GM18502 (cell line): ENCODE measurements around the gene GPR151.
"Not testable (repeated sequence)": the region's sequence is repeated elsewhere in the genome, so short reads cannot be mapped to it uniquely, and the experiment has no call there.

ENCODE experiments used
- ATAC-seq: cut with Tn5 transposase; IDR thresholded peaks from one replicate; pipeline ENCODE4 v1.9.1; 2021; ENCODE audit warnings: mild to moderate bottlenecking; ENCODE audit not compliant: unreplicated experiment, poor library complexity

The GPR151 gene

DNA sequence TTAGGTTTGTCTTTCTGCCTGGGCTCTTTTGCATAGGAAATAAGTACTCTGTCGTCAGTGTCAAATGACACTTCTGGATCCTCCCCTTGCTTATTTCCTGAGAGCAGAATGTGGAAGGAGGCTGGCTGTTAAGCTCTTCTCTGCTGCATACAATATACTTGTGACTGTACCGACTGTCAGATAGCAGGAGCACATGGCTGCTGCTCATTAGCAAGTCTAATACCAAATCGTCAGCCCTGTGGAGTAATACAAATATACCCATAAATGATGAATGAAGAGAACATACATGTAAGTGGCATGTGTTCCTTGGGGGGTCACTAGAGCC is at the start of gene GPR151:
Gene GPR151 (minus strand): TSS at position 40 of the 325 bp plus-strand sequence. CDS start 77 bp downstream, outside the sequence.
- no peak for ATAC-seq

DNA sequence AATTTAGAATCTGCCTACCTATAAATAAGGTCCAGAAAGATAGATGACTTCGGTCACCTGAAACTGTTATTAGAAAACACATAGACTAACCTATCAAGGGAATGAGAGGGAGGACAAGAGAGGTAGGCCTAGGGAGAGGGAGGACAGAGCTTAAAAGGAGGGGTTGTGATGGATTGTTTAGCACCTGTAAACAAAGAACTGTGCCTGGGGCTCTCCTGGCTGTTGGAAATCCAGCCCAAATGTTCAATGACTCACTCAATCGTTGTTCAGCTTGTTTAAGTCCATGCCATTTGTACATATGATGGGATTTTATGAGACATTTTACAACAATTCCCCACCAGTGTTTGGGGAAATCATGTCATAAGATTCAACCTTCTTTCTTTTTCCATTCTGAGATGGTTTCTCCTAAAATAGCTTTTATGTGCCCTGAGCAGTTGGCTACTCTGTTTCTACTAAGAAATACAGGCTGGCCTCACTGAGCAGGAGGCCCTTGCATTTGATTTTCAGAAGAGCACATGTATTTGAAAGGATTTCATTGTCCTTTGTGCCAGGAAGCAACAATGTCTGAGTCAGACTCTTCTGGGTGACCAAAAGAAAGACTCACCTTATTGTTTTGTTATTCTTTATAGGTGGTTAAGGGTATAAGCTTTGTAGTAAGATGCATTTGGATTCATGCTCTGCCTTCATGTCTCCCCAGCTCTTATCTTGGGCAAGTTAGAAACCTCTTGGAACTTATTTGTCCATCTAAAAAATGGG is 48.2 kb upstream of the GPR151 start:
- no peak for ATAC-seq

DNA sequence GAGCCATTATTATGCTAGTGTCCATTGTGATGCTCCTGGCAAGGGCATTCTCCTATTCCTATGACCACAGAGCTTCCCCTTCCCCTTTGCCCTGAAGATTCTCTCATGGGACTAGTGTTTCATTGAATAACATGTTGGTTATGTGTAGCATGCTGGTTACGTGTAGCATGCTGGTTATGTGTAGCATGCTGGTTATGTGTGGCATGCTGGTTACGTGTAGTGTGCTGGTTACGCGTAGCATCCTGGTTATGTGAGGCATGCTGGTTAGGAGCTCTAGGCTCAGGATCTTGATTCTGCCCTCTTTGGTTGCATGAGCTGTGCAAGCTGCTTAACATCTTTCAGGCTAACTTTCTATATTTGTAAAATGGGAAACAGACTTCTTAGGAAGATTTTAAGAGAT is 46.5 kb upstream of the GPR151 start:
- ATAC-seq: no peak

DNA sequence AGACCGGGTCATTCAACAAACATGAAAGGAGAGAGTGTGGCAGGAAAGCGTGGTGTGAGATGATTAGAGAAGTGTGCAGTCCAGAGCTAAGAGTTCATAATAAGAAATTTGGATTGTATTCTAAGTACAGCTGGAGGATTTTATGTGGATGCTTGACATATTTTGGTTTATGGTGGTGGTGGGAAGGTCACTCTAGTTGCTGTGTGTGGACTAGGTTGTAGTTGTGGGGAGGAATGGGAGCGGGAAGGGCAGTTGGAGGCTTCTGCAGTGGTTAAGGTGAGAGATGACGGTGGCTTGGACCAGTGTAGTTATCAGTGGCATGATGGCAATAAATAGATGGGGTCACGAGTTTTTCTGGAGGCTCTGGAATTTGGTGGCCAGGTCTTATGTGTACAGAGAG is 45.7 kb upstream of the GPR151 start:
- no peak for ATAC-seq

DNA sequence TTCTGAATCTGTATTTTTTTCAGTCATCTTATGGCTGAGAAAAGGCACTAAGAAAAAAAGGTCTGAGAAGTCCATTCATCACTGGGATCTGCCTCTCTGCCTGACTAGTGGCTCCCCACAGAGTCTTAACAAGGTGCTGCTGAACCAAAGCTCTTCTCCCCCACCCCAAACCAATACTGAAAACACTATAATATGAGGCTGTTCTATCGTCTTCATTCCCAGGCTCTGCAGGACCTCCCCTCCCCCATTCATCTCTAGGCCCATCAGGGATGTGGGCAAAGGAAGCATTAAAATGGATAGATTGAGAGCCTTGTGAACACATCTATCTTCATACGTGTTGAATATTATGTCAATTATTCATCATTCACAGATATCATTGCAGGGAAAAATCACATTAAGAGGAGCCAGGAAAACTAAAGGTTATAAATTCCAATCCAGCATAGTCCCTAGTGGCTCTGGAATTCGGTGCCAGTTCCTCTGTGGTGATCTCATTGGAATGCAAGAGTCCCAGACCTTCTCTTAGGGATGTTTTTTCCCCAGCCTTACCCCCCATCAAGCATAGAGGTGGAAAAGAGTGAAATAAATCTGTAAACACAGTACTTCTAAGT is 44.3 kb upstream of the GPR151 start:
- no peak for ATAC-seq

DNA sequence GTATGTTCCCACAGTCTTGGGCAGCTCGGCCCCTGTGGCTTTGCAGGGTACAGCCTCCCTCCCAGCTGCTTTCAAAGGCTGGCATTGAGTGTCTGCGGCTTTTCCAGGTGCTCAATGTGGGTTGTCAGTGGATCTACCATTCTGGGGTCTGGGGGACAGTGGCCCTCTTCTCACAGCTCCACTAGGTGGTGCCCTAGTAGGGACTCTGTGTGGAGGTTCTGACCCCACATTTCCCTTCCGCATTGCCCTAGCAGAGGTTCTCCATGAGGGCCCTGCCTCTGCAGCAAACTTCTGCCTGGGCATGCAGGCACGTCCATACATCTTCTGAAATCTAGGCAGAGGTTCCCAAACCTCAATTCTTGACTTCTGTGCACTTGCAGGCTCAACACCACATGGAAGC is 40.9 kb upstream of the GPR151 start:
- not testable (repeated sequence) for ATAC-seq

DNA sequence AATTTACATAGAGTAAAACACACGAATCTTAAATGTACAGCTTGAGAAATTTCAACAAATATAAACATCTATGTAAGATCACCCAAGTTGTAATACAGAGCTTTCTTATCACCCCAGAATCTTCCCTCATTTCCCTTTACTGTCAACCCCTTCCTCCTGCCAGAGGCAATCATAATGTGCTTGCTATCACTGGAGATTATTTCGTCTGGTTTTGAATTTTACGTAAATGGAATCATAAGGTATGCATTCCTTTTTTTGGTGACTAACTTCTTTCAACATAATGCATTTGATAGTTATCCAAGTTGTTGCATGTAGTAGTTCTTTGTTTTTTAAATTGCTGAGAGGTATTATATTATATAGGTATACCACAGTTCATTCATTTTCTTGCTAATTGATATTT is 37.5 kb upstream of the GPR151 start:
- ATAC-seq: no peak

DNA sequence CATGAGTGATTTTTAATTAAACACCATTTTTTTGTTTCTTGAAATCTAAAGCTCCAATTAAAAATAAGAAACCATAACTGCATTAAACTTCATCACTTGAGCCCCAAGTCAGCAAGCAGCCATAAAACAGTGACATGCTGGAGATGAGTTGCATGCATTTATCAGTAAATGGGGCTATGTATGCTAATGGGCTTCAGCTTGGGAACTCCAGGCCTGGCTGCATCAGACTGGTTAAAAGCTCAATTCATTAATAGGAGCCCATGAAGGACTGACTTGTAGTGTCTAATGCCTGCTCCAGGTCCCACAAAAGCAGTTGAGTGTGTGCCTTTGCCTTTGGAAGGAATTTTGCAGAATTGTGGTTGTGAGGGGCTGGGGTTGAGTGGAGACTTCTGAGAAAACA is 33.6 kb upstream of the GPR151 start:
- ATAC-seq: no peak

DNA sequence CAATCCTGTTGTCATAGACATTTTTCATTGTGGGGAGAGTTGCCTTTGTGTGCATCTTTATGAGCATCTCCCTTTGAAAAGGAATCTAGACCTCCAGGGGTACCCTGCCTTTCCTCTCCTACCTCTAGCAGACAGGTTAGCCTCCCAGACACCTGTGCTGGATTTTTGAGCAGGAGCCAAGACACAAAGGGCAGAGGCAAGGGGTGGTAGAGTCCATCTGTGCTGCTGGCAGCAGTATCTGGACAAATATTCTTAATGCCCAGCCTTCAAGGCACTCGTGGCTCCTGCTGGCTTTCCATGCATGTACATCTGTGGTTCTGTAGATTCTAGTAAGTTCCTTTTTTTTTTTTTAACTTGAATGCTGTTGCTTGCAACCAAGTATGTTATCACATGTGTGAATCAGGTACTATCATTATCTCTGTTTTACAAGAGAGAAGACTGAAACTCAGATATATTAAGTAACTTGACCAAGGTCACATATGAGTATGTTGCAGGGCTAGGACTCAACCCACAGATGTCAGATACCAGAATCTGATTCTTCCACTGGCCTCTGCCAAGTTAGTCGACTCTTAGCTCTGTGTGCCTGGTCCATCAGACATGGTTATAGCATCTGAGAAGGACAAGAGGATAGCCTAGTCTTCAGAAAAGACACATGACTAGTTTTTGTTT is 32.9 kb upstream of the GPR151 start:
- peak; percentile 66 for ATAC-seq

DNA sequence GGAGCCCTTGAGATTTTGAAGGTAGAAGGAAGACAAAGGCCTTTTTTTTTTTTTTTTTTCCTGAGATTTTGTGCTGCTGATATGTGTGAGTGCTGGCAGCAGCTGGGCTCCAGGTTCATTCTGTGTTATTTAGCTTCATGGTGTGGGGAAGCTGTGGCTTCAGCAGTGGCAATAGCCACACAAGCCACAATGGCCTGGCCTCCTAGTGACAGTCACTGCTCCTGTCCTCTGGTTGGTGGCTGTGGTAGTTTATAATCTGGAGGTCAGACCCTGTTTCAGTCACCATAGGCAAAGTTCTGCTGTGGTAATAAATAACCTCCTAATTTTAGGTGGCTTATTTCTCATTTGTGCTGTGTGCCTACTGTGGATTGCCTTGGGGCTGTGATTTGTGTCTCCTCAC is 28.2 kb upstream of the GPR151 start:
- no peak for ATAC-seq

DNA sequence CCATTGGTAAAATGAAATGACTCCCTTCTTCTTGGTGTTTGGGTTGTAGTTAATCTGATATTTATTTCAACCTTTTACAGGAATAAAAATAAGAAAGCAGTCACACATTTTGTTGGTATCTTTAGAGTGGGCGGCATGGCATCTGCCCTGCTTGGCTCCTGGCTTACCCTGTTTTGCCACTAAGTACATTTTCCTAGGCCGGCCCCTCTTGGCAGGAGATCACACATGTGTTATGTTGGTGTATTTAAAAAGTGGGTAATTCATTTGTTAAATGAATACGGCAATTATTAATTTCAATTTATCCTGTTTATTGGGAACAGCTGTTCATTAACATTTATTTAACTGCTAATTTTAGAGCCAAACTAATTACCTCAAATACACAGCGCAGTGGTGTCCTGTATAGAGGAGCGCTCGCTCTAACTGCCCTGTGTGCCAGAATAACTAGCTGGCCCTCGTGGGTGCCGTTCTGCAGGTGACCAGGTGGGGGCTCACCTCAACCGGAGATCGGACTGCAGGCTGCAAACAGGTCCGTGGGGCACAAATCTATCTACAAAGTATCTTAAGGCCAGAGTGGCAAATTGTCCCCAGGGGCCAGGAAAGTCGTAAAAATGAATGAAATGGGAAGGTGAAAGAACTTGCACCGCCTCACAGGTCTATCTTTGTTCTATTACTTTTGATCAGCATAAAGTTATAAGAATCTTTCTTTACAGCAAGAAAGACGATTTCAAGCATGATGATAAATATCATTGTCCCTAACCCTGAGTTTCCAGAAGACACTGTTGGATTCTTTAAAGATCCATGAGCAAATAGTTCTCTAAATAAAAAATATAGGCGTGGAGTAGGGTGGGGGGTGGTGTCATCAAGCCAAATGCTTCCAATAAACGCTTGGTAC is 26.2 kb upstream of the GPR151 start:
- ATAC-seq: peak; percentile 99

DNA sequence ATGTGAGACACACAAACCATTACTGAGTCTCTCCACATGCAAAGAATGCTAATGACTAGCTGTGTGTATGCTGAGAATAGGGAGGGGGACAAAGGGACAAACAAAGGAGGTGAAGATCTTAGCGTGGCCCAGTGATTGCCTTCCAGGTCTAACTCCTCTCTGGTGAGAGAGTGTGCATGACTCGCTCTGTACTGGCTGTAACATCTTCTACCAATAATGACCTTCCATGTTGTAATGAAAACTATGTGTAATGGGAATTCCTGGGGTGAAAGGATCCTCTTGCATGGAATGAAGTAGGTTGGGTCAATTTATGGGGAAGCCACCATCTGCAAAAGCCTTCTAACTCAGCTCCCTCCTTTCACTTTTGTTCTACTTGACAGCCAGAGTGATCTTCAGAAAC is 24.4 kb upstream of the GPR151 start:
- no peak for ATAC-seq

DNA sequence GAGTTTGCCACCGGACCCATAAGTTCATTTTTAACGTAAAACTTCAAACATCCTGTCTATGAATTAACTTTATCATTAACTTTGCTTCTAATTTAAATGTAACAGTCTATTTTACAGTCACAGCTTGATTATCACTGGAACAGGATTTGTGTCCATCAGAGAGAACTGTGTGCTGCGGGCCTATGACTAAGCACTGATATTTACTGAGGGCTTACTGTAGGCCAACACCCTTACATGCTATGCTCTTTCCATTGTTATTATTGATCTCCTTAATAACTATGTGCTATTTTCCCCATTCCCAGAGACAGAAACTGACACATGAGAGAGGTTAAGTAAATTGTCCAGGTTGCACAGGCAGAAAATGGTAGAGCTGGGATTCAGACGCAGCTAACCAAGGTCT is 24.0 kb upstream of the GPR151 start:
- ATAC-seq: no peak

DNA sequence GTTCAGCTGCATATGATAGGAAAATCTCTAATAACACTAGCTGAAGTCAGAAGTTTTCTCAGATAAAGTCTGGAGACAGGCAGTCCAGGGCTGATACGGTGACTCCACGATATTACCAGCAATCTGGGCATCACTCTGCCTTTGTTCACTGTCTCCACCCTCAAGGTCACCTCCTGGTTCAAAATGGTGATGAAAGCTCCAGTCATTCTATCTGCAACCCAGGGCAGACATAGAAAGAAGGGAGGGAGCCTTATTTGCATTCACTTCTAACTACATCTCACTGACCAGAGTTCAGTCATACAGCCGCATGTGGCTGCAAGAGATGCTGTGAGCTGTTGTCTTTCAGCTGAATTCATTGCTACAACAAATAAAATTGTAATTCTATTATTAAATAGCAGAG is 22.4 kb upstream of the GPR151 start:
- no peak for ATAC-seq

DNA sequence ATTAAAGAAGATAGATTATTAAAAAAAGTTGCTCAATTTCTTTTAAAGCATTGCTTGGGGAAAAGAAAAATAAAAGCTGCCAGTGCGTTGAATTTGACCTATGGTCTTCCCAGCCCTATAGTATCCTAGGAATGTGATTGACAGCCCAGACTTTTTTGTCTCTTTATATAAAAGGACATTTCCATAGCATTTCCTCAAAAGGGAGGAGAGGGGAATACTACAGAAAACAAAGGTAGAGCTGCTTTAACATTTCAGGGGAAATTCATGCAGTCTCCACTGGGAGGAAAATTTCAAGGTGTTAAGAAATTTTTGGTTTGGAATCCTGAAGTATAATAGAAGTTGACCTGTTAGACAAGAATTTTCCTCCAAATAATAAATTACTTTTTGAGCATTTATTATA is 17.9 kb upstream of the GPR151 start:
- no peak for ATAC-seq

DNA sequence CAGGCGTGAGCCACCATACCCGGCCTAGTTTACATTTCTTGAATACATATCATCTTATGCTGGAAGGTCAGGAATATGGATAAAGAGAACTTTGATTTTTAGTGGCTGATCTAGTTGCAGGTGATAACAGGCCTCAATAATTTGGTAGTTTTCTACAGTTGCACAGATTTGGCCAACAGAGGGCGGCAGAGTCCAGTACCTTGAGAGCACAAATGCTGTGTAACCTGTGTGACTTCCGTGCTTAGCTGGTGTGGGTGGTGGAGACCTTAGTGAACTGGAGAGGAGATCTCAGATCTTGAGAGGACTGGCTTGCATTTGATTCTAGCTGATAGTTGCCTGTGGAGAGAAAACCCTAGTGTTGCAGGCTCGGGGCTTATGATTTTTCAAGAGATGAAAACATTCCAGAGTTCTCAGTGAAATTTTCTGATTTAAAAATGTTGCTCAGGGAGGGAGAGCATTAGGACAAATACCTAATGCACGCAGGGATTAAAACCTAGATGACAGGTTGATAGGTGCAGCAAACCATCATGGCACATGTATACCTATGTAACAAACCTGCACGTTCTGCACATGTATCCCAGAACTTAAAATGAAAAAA is 17.4 kb upstream of the GPR151 start:
- ATAC-seq: peak; percentile 96

DNA sequence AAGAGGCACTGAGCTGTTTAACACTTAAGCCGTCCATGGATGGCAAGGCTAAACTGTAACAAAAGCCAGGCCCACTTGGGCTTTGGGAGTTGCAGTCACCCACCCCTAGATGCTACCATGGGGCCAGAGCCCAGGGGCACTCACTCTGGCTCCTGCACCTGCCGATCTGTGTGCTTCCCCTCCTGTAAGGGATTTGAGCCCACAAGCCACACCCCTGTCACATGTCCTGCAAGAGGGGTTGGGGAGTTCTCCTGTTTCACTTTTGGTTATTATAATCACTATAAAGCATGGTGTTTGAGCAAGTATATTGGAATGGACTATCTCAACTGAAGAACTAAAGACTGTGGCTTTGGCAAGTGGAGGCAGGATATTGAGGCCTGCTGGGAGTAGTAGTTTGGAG is 14.0 kb upstream of the GPR151 start:
- peak; percentile 70 for ATAC-seq

DNA sequence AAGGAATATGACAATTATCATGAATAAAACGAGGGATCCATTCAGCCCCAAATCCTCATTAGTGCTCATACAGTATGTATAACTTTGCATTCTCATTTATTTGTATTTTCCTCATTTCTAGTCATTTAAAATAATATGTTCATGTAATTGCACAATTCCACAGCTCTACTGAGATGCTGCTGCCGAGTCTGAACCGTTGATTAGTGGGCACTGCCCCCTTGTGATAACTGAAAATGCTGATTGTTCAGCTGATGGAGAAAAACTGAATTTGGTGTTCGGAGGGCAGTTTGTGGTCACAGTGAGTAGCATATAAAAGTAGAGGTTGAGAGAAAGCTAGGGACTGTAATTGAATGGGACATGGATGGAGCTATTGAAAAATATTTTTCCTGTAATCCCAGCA is 12.2 kb upstream of the GPR151 start:
- no peak for ATAC-seq

DNA sequence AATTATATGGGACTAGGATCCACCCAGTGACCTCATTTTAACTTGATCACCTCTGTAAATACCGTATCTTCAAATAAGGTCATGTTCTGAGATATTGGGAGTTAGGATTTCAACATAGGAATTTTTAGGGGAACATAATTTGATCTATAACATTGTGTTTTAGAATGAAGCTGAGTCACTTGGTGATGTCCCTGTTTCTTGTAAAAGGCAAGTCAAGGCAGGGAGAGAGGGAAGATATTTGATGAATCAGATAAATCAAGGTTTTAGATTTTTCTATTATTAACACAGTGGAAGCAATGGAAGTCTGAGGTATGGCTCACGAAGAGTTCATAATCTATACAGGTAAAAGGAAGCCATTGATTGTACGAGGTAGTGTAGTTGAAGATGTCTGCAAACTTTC is 11.8 kb upstream of the GPR151 start:
- no peak for ATAC-seq

DNA sequence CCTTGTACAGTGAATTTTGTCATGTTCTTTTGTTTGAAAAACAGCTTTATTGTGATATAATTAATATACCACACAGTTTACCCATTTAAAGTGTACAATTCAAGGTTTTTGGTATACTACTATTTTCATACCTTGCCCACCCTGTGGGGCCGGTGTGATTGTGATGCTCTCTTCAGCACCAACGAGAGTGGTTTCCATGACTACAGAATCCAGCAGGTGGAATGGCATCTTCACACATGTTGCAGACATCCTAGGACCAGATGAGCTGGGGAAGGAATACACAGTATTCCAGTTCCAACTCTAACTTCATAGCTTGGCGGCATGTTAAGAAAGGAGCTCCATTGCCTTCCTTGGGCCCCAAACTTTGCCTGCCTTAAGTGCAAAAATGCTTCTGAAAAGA is 7.7 kb upstream of the GPR151 start:
- no peak for ATAC-seq
